ENCODE data around the gene RSAD2. TPM values are rescaled to one million over a fixed set of nuclear protein-coding genes. Genes with fewer than 3 reads are reported as not detected.

The RSAD2 gene
- polyA plus RNA-seq, 1 donor (not counting 4 experiments of a cell fraction or from before 2014, with no cell fraction given) = 1.7 TPM

DNA sequence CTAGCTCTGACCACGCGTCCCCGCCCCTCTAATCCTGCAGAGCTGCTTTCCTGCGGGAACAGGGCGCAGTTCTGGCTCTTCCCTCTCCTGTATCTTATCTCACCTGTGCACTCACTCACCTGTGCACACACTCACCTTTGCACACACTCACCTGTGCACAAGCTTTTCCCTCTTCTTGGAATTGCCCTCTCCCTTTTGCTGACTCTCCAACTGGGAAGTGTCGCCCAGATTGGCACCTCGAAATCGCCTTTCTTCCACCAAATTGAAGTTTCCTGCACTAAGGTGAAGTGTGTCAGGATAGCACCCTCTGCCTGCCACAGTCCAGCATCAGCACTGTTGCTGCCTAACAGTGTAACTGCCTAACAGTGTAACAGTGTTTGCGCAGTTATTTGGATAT lies 11.3 kb upstream of the RSAD2 start:
- Histone ChIP-seq H3K9me1 (ENCODE audit: control insufficient read depth, extremely low read depth, insufficient read depth, low read length) (no peaks in the 10 kb centered on the region), H3K27ac (ENCODE audit: control insufficient read depth, insufficient read depth, low read length) (no peak overlapping the region), H3K4me2 (ENCODE audit: control insufficient read depth, extremely low read depth, insufficient read depth, low read depth, low read length) (peak overlapping the region; percentile 70), H3K9me3 (ENCODE audit: control insufficient read depth, low read depth, low read length) (no peaks in the 10 kb centered on the region), H3K36me3 (ENCODE audit: control insufficient read depth in 2 of 2, extremely low read depth in 1 of 2, insufficient read depth in 2 of 2, low read length in 2 of 2) (no peaks in the 10 kb centered on the region), H2AFZ (ENCODE audit: control insufficient read depth, low read length) (peak overlapping the region; percentile 87), H3K27me3 (ENCODE audit: control insufficient read depth, extremely low read depth, insufficient read depth, low read length) (peaks cover 16% of the 10 kb centered on the region), H3K79me2 (ENCODE audit: control insufficient read depth, insufficient read depth, low read length) (no peaks in the 10 kb centered on the region), H4K20me1 (ENCODE audit: control insufficient read depth, extremely low read depth, insufficient read depth, low read length) (no peaks in the 10 kb centered on the region), H3K4me1 (ENCODE audit: control insufficient read depth, extremely low read depth, insufficient read depth, low read length) (no peaks in the 10 kb centered on the region), H3K9ac (ENCODE audit: control insufficient read depth, extremely low read depth, insufficient read depth, low read length) (peak overlapping the region; percentile 46), H3K4me3 (ENCODE audit: control insufficient read depth in 2 of 3, extremely low read depth in 1 of 3, insufficient read depth in 2 of 3, low read depth in 1 of 3, low read length in 3 of 3) (peak overlapping the region; percentile 51 to 76 (median 55))
- no peak for TF ChIP-seq EZH2 (IDR thresholded peaks at IDR 0.05; ENCODE audit: low read length)
- TF ChIP-seq, protein P1, sequence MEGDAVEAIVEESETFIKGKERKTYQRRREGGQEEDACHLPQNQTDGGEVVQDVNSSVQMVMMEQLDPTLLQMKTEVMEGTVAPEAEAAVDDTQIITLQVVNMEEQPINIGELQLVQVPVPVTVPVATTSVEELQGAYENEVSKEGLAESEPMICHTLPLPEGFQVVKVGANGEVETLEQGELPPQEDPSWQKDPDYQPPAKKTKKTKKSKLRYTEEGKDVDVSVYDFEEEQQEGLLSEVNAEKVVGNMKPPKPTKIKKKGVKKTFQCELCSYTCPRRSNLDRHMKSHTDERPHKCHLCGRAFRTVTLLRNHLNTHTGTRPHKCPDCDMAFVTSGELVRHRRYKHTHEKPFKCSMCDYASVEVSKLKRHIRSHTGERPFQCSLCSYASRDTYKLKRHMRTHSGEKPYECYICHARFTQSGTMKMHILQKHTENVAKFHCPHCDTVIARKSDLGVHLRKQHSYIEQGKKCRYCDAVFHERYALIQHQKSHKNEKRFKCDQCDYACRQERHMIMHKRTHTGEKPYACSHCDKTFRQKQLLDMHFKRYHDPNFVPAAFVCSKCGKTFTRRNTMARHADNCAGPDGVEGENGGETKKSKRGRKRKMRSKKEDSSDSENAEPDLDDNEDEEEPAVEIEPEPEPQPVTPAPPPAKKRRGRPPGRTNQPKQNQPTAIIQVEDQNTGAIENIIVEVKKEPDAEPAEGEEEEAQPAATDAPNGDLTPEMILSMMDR (optimal IDR thresholded peaks at IDR 0.05 in 1 of 3, IDR thresholded peaks at IDR 0.05 in 1 of 3, conservative IDR thresholded peaks at IDR 0.05 in 1 of 3; ENCODE audit: extremely low read depth in 1 of 3, insufficient read depth in 2 of 3, low read length in 3 of 3) = peak; percentile 47 to 87 (median 55)
- dilution Hi-C loops (cut with MboI; ENCODE audit: extremely low pct_ligation_motif_present, low sequenced_read_pairs) = no loop called here
- no peak for DNase-seq (ENCODE audit: low read depth, low spot score)
- peak; percentile 66 for FAIRE-seq

DNA sequence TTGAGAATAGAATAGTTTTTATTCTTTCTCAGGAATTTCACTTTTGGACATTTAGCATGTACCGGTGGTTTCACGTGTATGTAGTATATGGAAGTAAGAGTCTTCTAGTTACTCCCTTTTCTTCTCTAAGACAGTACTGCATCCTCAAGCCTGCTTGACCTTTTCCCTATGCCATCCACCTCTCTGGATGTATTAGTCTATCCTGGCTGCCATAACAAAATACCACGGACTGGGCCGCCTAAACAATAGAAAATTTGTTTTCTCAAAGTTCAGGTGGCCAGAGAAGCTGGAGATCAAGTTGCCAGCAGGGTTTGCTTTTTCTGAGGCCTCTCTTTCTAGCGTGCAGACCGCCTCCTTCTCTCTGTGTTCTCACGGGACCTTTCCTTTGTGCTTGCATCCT lies 10.6 kb upstream of the RSAD2 start:
- FAIRE-seq (no peak), DNase-seq (ENCODE audit: low read depth, low spot score) (no peak)
- H3K9me3 ChIP-seq (ENCODE audit: control insufficient read depth, low read depth, low read length) = no peaks in the 10 kb centered on the region
- no peaks in the 10 kb centered on the region for H3K4me1 ChIP-seq (ENCODE audit: control insufficient read depth, extremely low read depth, insufficient read depth, low read length)
- H3K36me3 ChIP-seq (ENCODE audit: control insufficient read depth in 2 of 2, extremely low read depth in 1 of 2, insufficient read depth in 2 of 2, low read length in 2 of 2) = no peaks in the 10 kb centered on the region
- H2AFZ ChIP-seq (ENCODE audit: control insufficient read depth, low read length) = no peak overlapping the region
- no peaks in the 10 kb centered on the region for H3K9me1 ChIP-seq (ENCODE audit: control insufficient read depth, extremely low read depth, insufficient read depth, low read length)
- H3K4me2 ChIP-seq (ENCODE audit: control insufficient read depth, extremely low read depth, insufficient read depth, low read depth, low read length) = no peak overlapping the region
- H3K9ac ChIP-seq (ENCODE audit: control insufficient read depth, extremely low read depth, insufficient read depth, low read length) = no peak overlapping the region
- H3K79me2 ChIP-seq (ENCODE audit: control insufficient read depth, insufficient read depth, low read length) = no peaks in the 10 kb centered on the region
- H3K4me3 ChIP-seq (ENCODE audit: control insufficient read depth in 2 of 3, extremely low read depth in 1 of 3, insufficient read depth in 2 of 3, low read depth in 1 of 3, low read length in 3 of 3) = no peak overlapping the region
- H4K20me1 ChIP-seq (ENCODE audit: control insufficient read depth, extremely low read depth, insufficient read depth, low read length) = no peaks in the 10 kb centered on the region
- H3K27me3 ChIP-seq (ENCODE audit: control insufficient read depth, extremely low read depth, insufficient read depth, low read length) = peaks cover 16% of the 10 kb centered on the region
- dilution Hi-C loops (cut with MboI; ENCODE audit: extremely low pct_ligation_motif_present, low sequenced_read_pairs) = no loop called here
- TF ChIP-seq, protein P1 (optimal IDR thresholded peaks at IDR 0.05 in 1 of 3, IDR thresholded peaks at IDR 0.05 in 1 of 3, conservative IDR thresholded peaks at IDR 0.05 in 1 of 3; ENCODE audit: extremely low read depth in 1 of 3, insufficient read depth in 2 of 3, low read length in 3 of 3) = no peak
- no peak for TF ChIP-seq EZH2 (IDR thresholded peaks at IDR 0.05; ENCODE audit: low read length)
- no peak overlapping the region for H3K27ac ChIP-seq (ENCODE audit: control insufficient read depth, insufficient read depth, low read length)

Data from keratinocyte (primary cell).